ENCODE measurements around the gene PADI4. TPM values are rescaled to one million over a fixed set of nuclear protein-coding genes. Genes with fewer than 3 reads are reported as not detected.

The PADI4 gene
- total RNA-seq, 1 donor from 2014 or later, result not detected

DNA sequence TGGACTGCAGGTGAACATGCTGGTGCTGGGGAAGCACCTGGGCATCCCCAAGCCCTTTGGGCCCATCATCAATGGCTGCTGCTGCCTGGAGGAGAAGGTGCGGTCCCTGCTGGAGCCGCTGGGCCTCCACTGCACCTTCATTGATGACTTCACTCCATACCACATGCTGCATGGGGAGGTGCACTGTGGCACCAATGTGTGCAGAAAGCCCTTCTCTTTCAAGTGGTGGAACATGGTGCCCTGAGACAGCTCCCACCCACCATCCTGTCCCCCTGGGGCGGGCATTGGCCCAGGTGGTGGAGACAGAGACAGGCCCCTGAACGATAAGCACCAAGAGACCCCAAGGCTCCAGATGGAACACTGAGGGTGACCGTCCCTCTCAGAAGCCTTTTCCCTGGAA is 25.2 kb upstream of the PADI4 start:
- intact Hi-C loops (cut with micrococcal nuclease), result no loop called here

DNA sequence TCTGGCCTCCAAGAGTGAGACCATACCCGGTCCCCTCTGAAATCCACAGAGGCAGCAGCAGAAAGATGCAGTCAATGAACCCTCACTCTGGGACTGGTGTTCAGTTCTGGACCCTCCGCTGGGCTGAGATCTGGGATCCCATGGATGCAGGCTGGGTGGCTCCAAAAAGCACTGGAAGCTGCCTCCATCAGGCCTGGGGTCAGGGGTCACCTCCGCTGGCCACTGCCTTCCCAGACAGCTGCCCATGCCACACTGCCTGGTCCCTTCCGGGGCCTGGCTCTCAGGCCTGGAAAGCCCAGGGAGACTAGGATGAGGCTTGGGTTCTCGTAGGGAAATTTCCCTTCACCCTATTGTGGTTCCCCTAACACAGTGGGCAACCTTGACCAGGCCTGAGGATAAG is 21.4 kb upstream of the PADI4 start:
- intact Hi-C loops (cut with micrococcal nuclease), result no loop called here

DNA sequence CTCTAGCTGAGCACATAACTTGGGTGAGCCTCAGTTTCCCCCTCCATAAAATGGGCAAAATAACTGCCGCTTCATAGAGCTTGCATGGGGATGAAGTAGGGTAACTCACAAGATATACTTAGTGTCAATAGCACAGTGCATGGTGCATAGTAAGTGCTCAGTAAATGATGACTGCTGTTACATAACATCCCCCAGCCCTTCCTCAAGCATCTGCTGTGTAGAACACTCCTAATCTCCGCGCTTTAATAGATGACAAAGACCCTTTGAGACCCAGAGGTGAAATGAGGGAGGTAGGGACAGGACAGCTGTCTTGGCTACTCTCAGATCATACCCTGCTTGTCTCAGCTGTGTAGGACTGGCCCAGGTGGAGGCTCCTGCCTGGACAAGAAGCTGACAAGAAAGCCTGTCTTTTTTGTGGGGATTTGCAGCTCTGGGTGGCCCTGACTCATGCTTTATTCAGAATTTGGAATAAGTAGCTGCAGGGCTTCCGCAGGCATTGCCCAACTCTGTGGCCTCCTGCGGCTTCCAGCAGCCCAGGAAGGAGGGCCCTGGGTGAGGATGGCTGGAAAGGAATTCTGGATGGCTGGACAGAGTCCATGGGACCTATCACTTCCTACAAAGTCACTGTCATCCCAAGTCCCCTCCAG is 20.7 kb upstream of the PADI4 start:
- intact Hi-C loops (cut with micrococcal nuclease), result no loop called here

DNA sequence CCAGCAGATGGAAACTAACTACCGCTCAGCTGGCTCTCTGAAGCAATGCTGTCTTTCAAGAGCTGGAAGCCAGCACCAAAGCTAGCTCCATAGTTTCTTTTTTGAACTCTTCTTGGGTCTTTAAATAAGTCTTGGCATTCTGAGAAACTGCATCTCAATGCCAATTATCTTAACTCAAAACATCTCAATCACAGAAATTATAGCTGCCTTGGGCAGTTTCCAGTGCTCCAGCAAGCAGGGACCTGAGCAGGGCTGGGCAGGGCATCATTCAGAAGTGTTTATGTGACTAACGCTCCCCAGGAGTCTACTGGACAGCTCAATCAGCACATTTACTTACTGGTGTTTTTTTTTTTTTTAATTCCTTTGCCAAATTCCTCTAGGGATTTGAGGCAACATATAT is 18.3 kb upstream of the PADI4 start:
- intact Hi-C loops (cut with micrococcal nuclease), result no loop called here

DNA sequence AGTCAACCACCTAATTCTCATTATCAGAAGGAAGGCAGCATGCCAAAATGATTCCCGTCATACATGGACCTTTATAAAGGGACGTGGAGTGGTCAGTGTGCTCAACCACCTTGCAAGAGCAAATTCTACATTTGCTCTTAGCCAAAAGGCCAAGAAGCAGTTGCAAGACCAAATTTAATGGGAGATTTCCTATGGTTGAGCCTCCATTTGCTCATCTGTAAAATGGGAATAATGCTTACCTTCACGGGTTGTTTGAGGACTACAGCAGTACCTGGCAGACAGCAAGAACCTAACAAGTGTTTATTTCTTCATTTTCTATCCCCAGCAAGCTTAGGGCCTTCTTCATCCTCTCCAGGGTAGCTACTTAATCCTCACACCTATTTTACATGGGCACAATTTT is 17.4 kb upstream of the PADI4 start:
- intact Hi-C loops (cut with micrococcal nuclease), result no loop called here

DNA sequence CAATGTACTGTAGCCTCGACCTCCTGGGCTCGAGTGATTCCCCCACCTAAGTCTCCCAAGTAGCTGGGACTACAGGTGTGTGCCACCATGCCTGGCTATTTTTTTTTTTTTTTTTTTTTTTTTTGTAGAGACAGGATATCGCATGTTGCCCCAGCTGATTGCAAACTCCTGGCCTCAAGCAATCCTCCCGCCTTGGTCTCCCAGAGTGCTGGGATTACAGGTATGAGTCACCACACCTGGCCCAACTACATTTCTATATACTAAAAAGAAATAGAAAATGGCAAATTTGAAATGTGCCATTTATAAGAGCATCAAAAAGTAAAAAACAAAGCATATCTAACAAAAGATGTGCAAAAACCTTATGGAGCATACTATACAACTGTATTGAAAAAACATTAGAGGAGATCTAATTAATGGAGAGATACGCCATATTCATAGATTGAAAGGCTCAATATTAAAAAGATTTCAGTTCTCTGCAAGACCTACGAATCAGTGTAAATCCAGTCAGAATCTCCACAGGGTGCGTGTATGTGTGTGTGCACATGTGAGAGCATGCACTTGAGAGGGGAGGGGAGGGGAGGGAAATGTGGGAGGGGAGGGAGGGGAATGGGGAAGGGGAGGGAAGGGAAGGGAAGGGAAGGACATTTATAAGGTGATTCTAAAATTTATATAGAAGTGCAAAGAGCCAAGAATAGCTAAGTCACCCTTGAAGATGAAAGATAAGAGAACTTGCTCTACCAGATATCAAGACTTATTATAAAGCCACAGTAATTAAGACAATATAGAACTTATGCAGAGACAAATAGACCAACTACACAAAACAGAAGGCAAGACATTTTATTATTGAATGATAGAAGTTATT is 15.5 kb upstream of the PADI4 start:
- intact Hi-C loops (cut with micrococcal nuclease), result no loop called here

DNA sequence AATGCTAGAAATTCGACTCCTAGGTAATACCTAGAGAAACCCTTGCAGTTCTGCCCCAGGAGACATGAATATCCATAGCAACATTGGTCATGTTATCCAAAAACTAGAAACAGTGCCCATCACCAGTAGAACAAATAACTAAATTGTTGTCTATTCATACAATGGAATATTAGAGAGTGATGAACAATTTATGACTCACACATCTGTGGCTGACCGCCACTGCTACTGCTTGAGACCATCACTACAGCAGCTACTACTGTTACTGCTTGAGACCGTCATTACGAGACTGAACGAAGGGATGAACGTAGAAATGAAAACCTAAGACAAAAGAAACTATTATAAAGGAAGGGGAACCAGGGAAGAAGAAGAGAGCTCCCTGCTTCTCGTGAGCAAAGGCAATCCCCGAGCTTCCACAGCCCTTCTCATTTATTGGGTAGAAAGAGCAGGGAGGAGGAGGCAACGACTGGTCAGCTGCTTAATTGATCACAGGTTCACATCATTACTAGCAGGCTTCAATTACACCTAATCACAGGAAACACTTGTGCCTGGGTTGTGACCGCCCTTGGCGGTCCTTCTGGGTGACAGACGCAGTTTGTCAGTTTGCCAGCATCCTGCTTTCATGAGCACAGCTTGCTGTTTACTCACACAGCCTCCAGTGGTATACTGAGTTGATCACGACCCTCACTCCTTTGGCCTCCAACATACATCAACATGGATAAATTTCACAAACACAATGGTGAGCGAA is 14.1 kb upstream of the PADI4 start:
- intact Hi-C loops (cut with micrococcal nuclease), result no loop called here

DNA sequence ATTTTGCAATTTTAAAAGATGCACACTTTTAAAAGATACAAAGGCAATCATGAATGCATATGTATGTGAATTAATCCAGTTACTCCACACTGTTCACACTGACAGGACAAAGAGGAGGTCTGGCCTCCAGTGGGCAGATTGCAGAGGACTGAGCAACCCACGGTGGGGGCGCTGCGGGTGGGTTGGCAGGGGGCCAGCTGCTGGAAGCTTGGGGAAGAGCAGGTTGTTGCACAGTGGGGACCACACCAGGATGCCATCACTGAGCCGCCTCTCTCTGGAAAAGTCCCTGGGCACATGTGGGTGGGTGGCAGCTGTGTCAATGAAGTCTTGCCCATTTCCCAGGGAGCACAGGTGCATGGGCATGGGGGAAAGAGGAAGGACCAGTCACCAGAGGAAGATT is 12.7 kb upstream of the PADI4 start:
- intact Hi-C loops (cut with micrococcal nuclease), result no loop called here

DNA sequence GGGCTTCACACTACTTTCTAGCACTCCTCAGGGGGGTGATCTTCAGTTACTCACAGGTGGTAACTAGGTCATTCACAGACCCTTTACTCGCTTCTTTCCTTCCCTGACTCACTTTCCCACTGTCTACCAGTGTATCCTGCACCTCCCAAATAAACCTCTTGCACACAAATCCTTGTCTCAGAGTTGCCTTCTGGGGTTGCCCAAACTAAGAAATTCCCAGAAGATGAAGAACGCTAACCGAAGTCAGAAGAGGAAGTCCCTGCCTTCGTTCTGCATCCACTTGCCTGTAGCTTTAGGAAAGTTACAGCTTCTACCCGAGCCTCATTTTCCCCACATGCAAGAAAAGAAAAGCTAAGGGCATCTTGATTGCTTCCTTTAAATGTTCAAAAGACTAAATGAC is 11.9 kb upstream of the PADI4 start:
- intact Hi-C loops (cut with micrococcal nuclease), result no loop called here

DNA sequence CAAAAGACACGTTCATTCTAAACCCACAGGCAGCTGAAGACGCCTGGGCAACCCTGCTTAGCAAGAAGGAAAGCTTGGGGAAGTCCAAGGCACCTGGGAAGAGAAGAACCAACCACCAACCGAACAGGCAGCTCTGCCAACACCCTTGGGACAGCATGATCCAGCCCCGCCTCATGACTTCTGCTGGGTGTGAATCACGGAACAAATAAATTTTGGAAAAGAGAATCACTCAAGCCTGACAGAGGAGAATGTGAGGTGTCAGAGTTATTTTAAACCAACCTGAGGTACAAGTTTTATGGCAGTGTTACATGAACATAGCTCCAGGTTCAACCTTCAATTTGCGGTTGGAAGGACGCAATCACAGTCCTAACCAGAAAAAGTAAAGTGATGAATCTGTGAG is 10.0 kb upstream of the PADI4 start:
- intact Hi-C loops (cut with micrococcal nuclease), result no loop called here

DNA sequence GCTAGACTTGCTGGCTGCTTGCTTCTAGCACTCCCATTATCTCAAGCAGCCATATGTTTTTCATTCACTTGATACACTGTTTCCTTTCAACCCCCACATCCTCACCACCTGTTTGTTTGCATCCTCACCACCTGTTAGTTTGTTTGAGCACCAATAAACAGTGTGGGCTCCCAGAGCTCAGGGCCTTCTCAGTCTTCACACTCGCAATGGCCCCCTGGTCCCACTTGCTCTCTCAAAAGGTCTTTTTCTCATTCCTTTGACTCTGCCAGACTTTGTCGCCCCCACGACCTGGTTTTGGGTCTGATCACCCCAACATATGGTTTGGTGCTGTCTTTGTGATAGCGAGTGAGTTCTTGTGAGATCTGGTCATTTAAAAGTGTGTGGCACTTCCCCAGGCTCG is 6.2 kb upstream of the PADI4 start:
- intact Hi-C loops (cut with micrococcal nuclease), result no loop called here

DNA sequence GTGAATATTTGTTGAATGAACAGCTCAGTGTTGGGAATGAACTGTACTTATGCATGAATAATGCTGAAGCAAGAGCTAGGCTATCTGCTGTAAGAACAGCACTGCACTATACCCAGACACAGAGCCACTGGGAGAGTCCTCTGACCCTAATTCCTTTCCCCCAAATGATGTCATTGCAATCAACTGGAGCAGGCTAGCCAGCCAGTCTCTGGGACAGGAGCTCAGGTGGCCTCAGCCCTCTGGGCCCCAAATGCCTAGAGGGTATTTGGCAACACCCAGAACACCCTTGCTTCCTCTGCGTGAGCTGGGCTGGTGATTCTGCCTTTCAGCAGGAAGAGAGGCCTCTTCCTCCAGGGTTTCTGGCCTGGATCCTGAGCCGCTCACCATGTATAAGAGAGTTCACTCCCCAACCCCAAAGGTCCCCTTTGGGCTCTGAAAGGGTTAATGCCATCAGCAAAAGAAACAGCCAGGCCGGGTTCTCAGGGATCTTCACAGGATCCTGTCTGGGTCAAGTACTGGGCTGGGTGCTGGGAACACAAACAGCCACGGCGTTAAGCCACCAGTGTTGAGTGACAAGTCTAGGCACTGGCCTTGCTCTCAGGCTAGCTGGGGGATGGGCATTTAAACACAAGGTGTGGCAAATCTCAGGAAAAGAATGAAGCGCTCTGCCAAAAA is 3.7 kb upstream of the PADI4 start:
- intact Hi-C loops (cut with micrococcal nuclease), result no loop called here

DNA sequence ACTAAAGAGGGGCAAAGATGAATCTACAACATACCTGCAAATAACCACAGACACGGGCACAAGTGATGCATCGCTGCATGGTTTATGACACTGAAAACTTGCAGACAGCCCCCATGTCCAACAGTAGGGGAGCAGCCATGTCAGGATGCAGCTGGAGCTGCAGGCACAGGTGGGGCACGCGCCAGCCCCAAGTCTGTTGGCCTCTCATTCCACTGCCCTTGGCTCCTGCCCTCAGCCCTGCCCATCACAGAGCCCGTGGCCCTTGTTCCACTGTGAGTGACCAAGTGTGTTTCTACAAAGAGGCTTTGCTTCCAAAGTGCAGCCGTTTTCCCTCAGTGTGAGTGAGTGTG is 3.2 kb upstream of the PADI4 start:
- intact Hi-C loops (cut with micrococcal nuclease), result no loop called here

DNA sequence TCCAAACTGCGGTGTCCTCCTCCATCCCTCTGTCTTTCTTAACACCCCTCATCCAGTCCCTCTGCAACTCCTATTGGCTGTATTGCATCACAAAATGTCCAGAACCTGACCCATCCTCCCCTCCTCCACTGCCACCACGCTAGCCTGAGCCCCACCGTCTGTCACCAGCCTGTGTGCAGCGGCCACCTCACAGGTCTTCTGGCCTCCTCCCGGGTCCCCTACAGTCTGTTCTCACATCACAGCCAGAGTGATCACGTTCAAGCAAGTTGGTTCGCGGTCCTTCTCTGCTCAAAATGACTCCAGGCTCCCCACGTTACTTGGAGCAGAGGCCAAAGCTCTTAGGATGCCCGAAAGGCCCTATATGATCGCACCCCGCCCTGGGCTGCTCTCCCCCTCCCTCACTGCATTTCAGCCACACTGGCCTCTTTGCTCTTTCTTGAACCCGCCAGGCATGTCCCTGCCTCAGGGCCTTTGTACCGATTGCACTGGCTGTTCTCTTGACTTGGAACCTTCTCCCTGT is 2.4 kb upstream of the PADI4 start:
- intact Hi-C loops (cut with micrococcal nuclease), result no loop called here

DNA sequence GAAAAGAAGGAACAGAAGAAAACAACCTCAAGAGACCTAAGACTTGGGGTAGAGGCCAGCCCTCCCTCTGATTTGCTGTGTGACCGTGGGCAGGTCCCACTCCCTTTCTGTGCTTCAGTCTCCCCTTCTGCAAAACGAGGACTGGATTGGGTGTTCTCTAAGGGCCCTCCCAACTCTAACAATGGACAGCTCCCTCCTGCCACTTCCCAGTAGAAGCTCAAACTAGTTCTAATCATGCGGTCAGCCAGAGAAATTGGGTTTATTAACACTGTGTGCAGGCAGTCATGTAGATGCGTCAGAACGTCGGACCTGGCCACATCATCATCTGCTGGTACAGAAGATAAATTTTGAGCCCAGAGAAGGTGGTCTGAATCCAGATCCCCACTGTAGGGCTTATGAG is 1.6 kb upstream of the PADI4 start:
- intact Hi-C loops (cut with micrococcal nuclease), result no loop called here

DNA sequence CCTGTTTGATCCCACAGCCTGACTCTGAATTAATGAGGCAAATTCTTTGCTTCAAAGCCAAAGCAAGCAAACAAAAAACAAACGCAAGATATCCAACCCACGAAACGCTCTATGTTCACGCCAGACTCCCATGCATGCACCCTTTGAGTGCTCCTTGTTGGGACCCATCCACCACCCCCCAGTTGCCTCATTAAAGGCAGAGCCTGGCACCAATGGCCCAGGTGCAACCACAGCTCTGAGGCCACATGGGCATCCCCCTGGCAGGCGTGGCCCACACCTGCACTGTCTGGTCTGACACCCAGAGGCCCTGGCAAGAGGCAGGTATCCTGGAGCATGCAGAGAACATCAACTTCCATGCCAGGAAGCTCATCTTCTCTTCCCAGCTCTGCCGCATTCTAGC is 1.1 kb upstream of the PADI4 start:
- intact Hi-C loops (cut with micrococcal nuclease), result no loop called here

DNA sequence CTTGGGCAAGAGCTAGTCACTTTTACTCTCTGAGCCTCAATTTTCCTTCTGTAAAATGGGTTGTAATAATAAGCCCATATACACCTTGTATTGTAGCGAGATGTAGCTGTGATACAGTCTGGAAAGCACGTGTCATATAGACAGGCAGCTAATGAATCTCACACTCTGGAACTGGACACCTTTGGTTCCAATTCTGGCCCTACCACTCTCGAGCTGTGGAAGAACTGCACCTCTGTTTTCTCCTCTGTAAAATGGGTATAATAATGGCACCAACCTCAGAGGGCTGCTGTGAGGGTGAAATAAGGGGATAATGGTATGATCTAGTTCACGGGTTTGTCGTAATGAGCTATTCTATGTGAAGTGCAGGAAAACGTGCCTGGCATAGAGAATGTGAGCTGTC is 668 bp upstream of the PADI4 start:
- intact Hi-C loops (cut with micrococcal nuclease), result no loop called here

DNA sequence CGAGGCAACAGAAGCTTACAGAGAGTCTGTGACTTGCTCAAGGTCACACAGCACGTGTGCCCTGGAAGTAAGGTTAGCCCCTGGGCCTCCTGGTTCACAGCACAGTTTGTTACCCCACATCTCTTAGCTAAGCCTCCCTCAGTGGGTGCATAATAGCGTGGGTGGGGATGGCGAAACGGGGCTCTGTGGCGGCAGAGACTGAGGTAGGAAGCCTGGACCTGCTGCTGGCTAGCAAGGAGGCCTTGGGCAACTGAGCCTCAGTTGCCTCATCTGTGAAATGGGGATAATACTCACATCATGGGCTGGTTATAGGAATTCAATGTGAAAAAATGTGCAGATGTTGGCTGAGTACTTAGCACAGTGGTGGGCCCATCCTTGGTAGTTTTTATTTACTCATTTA is 596 bp downstream of the PADI4 start:
- intact Hi-C loops (cut with micrococcal nuclease), result no loop called here

DNA sequence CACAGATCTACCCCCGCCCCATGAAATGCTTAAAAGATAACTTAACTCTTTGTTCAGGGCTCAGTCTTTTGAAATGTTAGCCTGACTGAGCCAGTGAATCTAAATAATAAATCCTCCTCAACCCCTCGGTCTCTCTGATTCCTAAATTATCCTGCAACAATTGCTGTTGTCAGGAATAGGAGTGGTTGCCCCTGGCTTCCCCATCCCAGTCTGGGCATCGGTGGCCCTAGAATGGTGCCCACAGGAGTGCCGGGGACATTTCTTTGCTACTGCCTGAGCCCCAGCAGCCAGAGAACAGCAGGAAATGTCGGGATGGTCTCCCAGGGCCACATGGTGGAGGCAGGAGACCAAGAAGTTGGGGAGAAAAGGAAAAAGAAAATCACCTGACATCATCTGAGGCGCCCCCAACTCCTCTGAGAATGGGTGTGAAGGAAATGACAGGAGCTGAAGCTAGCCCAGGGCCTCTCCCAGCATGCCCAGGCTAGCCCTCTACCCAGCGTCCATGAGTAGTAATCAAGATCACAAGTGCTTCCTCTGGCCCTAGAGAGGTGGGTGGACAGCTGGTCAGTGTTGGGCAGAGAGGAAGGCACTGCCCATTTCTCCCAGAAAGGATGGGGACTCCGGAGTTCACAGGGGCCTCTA is 1.6 kb downstream of the PADI4 start:
- intact Hi-C loops (cut with micrococcal nuclease), result no loop called here

DNA sequence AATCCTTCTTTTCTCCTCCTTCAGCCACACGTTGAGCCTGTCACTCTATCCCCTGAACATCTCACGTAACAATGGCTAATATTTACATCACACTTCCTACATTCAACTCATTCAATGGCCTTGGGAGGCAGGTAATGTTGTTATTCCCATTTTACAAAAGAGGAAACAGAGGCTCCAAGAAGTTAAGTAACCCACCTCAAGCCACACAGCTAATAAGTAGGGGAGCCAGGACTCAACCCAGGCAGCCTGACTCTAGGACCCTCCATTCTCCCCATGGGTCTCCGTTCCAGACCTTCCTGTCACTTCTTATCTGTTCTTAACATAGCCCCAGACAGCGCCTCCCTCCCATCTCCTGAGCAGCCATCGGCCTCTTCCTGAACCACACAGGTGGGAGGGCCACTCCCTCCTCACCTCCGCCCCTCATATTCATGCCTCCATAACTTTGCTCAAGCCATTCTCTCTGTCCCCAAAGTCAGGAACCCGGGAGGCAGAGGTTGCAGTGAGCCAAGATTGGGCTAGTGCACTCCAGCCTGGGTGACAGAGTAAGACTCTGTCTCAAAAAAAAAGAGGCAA is 2.2 kb downstream of the PADI4 start:
- intact Hi-C loops (cut with micrococcal nuclease), result no loop called here

All from T-helper 2 cell treated with Interferon-gamma antibody and Interleukin-4, amounts not matched to agents 100 ng/mL and 5 ng/mL, for 36 hours (primary cell).